H4 (cell line): ENCODE measurements around the gene SUSD5. TPM values are rescaled to one million over a fixed set of nuclear protein-coding genes. Genes with fewer than 3 reads are reported as not detected.
"Not testable (repeated sequence)": the region's sequence is repeated elsewhere in the genome, so short reads cannot be mapped to it uniquely, and the experiment has no call there.

Experiments
- DNase-seq: peaks from one replicate; pipeline ENCODE4 v3.0.0-alpha.2; 2015; ENCODE audit warnings: low spot score
- total RNA-seq: library from RNA; depleted of rRNA; stranded (reverse); fragments of >200 nt; shearing (Covaris generic); gene quantifications from 2 replicates; pipeline ENCODE4 v1.2.3, GENCODE V29; 2014

SUSD5 gene
- total RNA-seq, 1 experiment from 2014 or later, result not detected

GRCh38 chr3:33194303-33194702 lies 24.3 kb downstream of the SUSD5 start:
- DNase-seq, result no peak

- DNase-seq, result no peak
Measured at GRCh38 chr3:33187368-33187634, 31.3 kb downstream of the SUSD5 start.

- no peak for DNase-seq
Measured at GRCh38 chr3:33186524-33187367, 31.9 kb downstream of the SUSD5 start.

- DNase-seq, result no peak
Measured at GRCh38 chr3:33184863-33185262, 33.7 kb downstream of the SUSD5 start.

- DNase-seq, result not testable (repeated sequence)
Measured at GRCh38 chr3:33181641-33182040, 37.0 kb downstream of the SUSD5 start.

GRCh38 chr3:33181229-33181628 lies 37.4 kb downstream of the SUSD5 start:
- no peak for DNase-seq

- DNase-seq, result no peak
Measured at GRCh38 chr3:33179132-33179531, 39.5 kb downstream of the SUSD5 start.

GRCh38 chr3:33174711-33175414 lies 43.7 kb downstream of the SUSD5 start:
- DNase-seq, result no peak

- DNase-seq, result no peak
Measured at GRCh38 chr3:33174095-33174494, 44.5 kb downstream of the SUSD5 start.

- DNase-seq, result no peak
Measured at GRCh38 chr3:33173672-33174071, 44.9 kb downstream of the SUSD5 start.

GRCh38 chr3:33173103-33173502 lies 45.5 kb downstream of the SUSD5 start:
- DNase-seq, result no peak

- DNase-seq, result no peak
Measured at GRCh38 chr3:33171580-33171979, 47.0 kb downstream of the SUSD5 start.

GRCh38 chr3:33170531-33170930 lies 48.1 kb downstream of the SUSD5 start:
- no peak for DNase-seq

- peak; percentile 31 for DNase-seq
Measured at GRCh38 chr3:33167716-33168336, 50.8 kb downstream of the SUSD5 start.

- DNase-seq, result no peak
Measured at GRCh38 chr3:33167284-33167683, 51.3 kb downstream of the SUSD5 start.

- DNase-seq, result no peak
Measured at GRCh38 chr3:33166095-33166494, 52.5 kb downstream of the SUSD5 start.

- no peak for DNase-seq
Measured at GRCh38 chr3:33165372-33165771, 53.2 kb downstream of the SUSD5 start.

GRCh38 chr3:33162621-33163020 lies 56.0 kb downstream of the SUSD5 start:
- DNase-seq, result not testable (repeated sequence)

- DNase-seq, result no peak
Measured at GRCh38 chr3:33159981-33160380, 58.6 kb downstream of the SUSD5 start.

GRCh38 chr3:33159234-33159633 lies 59.4 kb downstream of the SUSD5 start:
- no peak for DNase-seq

- no peak for DNase-seq
Measured at GRCh38 chr3:33155301-33155700, 63.3 kb downstream of the SUSD5 start.

GRCh38 chr3:33153782-33154181 lies 64.8 kb downstream of the SUSD5 start:
- DNase-seq, result no peak
